Measurements from ENCODE around the gene TNRC6C. TPM values are rescaled to one million over a fixed set of nuclear protein-coding genes. Genes with fewer than 3 reads are reported as not detected.

TNRC6C gene
- total and polyA plus RNA-seq, 9 of the 15 experiments (the other 6 are each of a cell fraction or from before 2014, with no cell fraction given): 0.20 to 4.9 (median 2.3) TPM

GRCh38 chr17:78127239-78127887 lies 168.9 kb downstream of the TNRC6C start (continued):
- TF ChIP-seq HDAC3 (IDR thresholded peaks at IDR 0.05; ENCODE audit: borderline replicate concordance, partially characterized antibody) (no peak), DACH1 (IDR thresholded peaks at IDR 0.05; ENCODE audit: partially characterized antibody) (no peak), ARNT (IDR thresholded peaks at IDR 0.05) (no peak), GTF3C2 (IDR thresholded peaks at IDR 0.05; ENCODE audit: borderline replicate concordance, extremely low read depth, insufficient read length) (no peak), SMAD1 (IDR thresholded peaks at IDR 0.05; ENCODE audit: low read depth, low read length, partially characterized antibody) (peak; percentile 63), SMARCB1 (IDR thresholded peaks at IDR 0.05; ENCODE audit: insufficient read length, low read depth) (no peak), PCBP2 (IDR thresholded peaks at IDR 0.05; ENCODE audit: low read depth, low read length, poor library complexity, severe bottlenecking) (no peak), ZFPM2 (CRISPR knock-in tag; IDR thresholded peaks at IDR 0.05) (no peak), PRPF4 (IDR thresholded peaks at IDR 0.05; ENCODE audit: insufficient read depth, low read depth, low read length, poor library complexity, severe bottlenecking) (no peak), TAF15 (IDR thresholded peaks at IDR 0.05; ENCODE audit: low read depth, low read length) (no peak), BCL6 (CRISPR knock-in tag; IDR thresholded peaks at IDR 0.05) (no peak), ZBTB9 (CRISPR knock-in tag; IDR thresholded peaks at IDR 0.05) (no peak), DEAF1 (CRISPR knock-in tag; IDR thresholded peaks at IDR 0.05) (no peak), MNT (conservative IDR thresholded peaks at IDR 0.05) (peak in 1 of 2 experiments; percentile 49; a peak in 2 of 4 replicates), PURB (CRISPR knock-in tag; IDR thresholded peaks at IDR 0.05; ENCODE audit: low read depth) (no peak)
- TF ChIP-seq, protein P1, sequence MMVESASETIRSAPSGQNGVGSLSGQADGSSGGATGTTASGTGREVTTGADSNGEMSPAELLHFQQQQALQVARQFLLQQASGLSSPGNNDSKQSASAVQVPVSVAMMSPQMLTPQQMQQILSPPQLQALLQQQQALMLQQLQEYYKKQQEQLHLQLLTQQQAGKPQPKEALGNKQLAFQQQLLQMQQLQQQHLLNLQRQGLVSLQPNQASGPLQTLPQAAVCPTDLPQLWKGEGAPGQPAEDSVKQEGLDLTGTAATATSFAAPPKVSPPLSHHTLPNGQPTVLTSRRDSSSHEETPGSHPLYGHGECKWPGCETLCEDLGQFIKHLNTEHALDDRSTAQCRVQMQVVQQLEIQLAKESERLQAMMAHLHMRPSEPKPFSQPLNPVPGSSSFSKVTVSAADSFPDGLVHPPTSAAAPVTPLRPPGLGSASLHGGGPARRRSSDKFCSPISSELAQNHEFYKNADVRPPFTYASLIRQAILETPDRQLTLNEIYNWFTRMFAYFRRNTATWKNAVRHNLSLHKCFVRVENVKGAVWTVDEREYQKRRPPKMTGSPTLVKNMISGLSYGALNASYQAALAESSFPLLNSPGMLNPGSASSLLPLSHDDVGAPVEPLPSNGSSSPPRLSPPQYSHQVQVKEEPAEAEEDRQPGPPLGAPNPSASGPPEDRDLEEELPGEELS (CRISPR knock-in tag; IDR thresholded peaks at IDR 0.05; ENCODE audit: borderline replicate concordance): no peak
